ENCODE results near the gene HNRNPF.
A peak's percentile ranks its signal among the peaks of the same experiment; 100 is the strongest.

The HNRNPF gene

DNA sequence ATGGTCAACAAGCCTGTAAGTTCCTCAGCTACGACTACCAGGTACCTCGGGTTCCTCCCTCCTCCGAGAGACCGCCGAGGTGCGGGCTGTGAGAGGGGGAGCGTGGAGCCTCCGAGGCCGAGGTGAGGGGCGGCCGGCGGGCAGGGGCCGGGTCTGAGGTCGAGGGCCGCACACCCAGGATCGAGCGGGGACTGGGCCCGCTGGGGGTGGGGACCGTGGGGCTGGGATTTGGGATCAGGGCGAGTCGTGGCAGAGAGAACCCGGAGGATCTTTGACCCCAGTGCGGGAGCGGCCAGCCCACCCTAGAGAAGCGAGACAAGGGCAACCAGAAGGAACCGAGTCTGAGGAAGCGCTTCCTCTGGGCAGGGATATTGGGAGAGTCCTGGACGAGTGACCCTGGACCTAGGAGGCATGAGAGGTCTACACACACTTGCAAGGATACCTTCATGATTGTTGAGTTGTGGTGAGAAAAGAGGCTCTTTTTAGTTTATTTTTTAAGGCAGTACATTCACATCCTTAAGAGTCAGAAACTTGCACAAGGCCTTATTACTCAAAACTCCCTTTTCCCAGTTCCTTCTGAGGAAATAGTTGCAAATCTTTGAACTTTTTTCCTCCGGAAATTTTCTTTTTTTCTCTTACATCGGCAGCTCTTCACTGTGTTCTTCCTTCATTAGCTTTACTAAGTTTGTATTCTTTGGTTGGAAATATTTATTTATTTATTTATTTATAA is 28.3 kb upstream of the HNRNPF start:
- no peaks in the 10 kb centered on the region for H3K27me3 ChIP-seq (ENCODE audit: low read length)
- no peaks in the 10 kb centered on the region for H4K20me1 ChIP-seq (ENCODE audit: low read depth, low read length)
- peak overlapping the region; percentile 73; the same call in 1 of the 2 replicates for H3K27ac ChIP-seq (ENCODE audit: low read depth, low read length)
- peak overlapping the region; percentile 96 for H3K4me3 ChIP-seq (ENCODE audit: insufficient read depth, low read length, poor library complexity, severe bottlenecking)
- no peaks in the 10 kb centered on the region for H3K9me3 ChIP-seq (ENCODE audit: insufficient read depth, low read length)
- no peaks in the 10 kb centered on the region for H3K36me3 ChIP-seq (ENCODE audit: low read length)
- no peaks in the 10 kb centered on the region for H3K9me2 ChIP-seq (replicated peaks; ENCODE audit: insufficient read depth, low read length)
- peak overlapping the region; percentile 87 for H3K9ac ChIP-seq (ENCODE audit: low read length)
- H3K4me2 ChIP-seq (ENCODE audit: low read depth, low read length, poor library complexity, severe bottlenecking): peak overlapping the region; percentile 98
- TF ChIP-seq, protein P1, sequence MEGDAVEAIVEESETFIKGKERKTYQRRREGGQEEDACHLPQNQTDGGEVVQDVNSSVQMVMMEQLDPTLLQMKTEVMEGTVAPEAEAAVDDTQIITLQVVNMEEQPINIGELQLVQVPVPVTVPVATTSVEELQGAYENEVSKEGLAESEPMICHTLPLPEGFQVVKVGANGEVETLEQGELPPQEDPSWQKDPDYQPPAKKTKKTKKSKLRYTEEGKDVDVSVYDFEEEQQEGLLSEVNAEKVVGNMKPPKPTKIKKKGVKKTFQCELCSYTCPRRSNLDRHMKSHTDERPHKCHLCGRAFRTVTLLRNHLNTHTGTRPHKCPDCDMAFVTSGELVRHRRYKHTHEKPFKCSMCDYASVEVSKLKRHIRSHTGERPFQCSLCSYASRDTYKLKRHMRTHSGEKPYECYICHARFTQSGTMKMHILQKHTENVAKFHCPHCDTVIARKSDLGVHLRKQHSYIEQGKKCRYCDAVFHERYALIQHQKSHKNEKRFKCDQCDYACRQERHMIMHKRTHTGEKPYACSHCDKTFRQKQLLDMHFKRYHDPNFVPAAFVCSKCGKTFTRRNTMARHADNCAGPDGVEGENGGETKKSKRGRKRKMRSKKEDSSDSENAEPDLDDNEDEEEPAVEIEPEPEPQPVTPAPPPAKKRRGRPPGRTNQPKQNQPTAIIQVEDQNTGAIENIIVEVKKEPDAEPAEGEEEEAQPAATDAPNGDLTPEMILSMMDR (IDR thresholded peaks at IDR 0.05; ENCODE audit: insufficient read depth, low read length, poor library complexity, severe bottlenecking): no peak
- TF ChIP-seq EZH2phosphoT487 (conservative IDR thresholded peaks at IDR 0.05; ENCODE audit: low read length): no peak
- H3F3A ChIP-seq (ENCODE audit: insufficient read depth): peaks cover 3% of the 10 kb centered on the region; the same call in 1 of the 2 replicates
- peaks cover 5% of the 10 kb centered on the region; the same call in 1 of the 2 replicates for H3K79me2 ChIP-seq (ENCODE audit: insufficient read depth, low read length)
- peak overlapping the region; percentile 97 for H2AFZ ChIP-seq (ENCODE audit: low read depth, low read length, severe bottlenecking)

DNA sequence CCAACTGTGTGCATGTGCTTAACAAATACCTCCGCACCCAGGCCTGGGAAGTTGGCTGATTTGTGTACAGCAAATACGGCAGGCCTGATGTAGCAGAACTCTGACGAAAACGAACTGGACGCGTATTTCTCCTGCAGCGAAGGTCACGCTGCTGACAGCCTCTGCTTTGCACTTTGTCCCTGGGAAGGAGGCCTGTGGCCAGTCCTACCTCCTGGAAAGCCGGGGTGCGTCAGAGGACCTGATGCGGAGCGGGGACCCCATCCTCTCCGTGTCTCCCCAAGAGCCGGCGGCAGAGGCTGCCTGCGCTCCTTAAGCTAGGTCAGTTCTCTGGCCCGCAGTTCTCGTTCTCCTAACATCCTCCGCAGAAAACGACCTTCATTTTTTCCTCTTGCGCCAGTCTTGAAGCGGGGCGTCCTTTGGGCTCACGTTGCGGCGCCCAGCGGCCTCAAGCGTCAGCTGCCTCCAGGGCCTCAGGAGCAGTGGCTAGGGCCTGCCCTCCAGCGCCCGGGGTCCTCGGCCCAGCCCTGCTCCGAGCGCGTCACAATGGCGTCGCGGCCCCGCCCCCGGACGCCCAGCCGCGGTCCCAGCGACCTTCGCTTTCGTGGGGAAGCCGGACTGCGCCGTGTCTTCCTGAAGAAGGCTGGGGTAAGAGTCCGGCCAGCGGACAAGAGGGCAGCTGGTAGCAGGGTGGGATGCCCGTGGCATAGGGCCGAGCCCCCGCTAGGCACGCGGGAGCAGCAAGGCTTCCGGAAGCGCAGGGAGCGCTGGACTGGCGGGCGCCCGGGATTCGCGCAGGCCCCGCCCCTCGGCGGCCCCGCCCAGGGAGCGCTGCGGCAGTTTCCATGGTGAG is 27.5 kb upstream of the HNRNPF start, which contains the start of gene ZNF487:
Gene ZNF487 (plus strand): TSS at position 821 of the 850 bp plus-strand sequence. CDS start 38,703 bp downstream, outside the sequence.
- H2AFZ ChIP-seq (ENCODE audit: low read depth, low read length, severe bottlenecking): peak within 1 kb of the TSS; percentile 97
- peak within 1 kb of the TSS; percentile 98 for H3K4me2 ChIP-seq (ENCODE audit: low read depth, low read length, poor library complexity, severe bottlenecking)
- H3K27me3 ChIP-seq (ENCODE audit: low read length): no peaks in the 10 kb centered on the region
- H3F3A ChIP-seq (ENCODE audit: insufficient read depth): peaks cover 3% of the 10 kb centered on the region; the same call in 1 of the 2 replicates
- no peaks in the 10 kb centered on the region for H3K36me3 ChIP-seq (ENCODE audit: low read length)
- no peaks in the 10 kb centered on the region for H4K20me1 ChIP-seq (ENCODE audit: low read depth, low read length)
- H3K79me2 ChIP-seq (ENCODE audit: insufficient read depth, low read length): peaks cover 5% of the 10 kb centered on the region; the same call in 1 of the 2 replicates
- no peaks in the 10 kb centered on the region for H3K9me3 ChIP-seq (ENCODE audit: insufficient read depth, low read length)
- peak within 1 kb of the TSS; percentile 73 for H3K27ac ChIP-seq (ENCODE audit: low read depth, low read length)
- H3K9me2 ChIP-seq (replicated peaks; ENCODE audit: insufficient read depth, low read length): no peaks in the 10 kb centered on the region
- H3K4me3 ChIP-seq (ENCODE audit: insufficient read depth, low read length, poor library complexity, severe bottlenecking): peak within 1 kb of the TSS; percentile 96
- H3K9ac ChIP-seq (ENCODE audit: low read length): peak within 1 kb of the TSS; percentile 87
- no peak for TF ChIP-seq EZH2phosphoT487 (conservative IDR thresholded peaks at IDR 0.05; ENCODE audit: low read length)
- TF ChIP-seq, protein P1 (IDR thresholded peaks at IDR 0.05; ENCODE audit: insufficient read depth, low read length, poor library complexity, severe bottlenecking): peak; percentile 20

DNA sequence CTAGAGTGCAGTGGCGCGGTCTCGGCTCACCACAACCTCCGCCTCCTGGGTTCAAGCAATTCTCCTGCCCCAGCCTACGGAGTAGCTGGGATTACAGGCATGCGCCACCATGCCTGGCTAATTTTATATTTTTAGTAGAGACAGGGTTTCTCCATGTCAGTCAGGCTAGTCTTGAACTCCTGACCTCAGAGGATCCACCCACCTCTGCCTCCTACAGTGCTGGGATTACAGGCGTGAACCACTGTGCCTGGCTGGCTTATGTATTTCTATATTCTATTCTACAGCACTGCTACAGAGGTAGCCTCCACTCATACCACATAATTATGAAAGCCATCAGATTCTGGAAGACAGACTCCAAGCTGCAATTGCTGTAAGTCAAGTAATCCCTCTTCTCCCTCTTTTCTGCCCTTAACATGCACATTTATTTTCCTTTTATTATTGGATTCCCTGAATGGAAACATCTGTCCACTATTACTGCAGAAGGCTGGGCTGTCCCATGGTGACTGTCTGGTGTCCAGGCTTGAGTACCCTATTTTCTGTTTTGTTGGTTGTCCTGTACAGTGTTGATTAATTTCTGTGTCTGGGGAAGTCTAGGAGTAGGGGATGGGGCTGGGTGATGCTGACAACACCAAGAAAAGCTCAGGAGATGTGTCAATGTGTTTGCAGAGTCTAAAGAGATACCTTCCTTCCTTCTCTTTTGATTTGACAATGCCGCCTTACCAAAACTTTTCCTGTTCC is 22.1 kb upstream of the HNRNPF start:
- Histone ChIP-seq H3K79me2 (ENCODE audit: insufficient read depth, low read length) (peaks cover 2% of the 10 kb centered on the region; the same call in 1 of the 2 replicates), H3K4me2 (ENCODE audit: low read depth, low read length, poor library complexity, severe bottlenecking) (no peak overlapping the region), H3K27ac (ENCODE audit: low read depth, low read length) (no peak overlapping the region), H3K4me3 (ENCODE audit: insufficient read depth, low read length, poor library complexity, severe bottlenecking) (no peak overlapping the region), H3K27me3 (ENCODE audit: low read length) (no peaks in the 10 kb centered on the region), H3K36me3 (ENCODE audit: low read length) (no peaks in the 10 kb centered on the region), H3K9ac (ENCODE audit: low read length) (no peak overlapping the region), H3K9me2 (replicated peaks; ENCODE audit: insufficient read depth, low read length) (no peaks in the 10 kb centered on the region), H3F3A (ENCODE audit: insufficient read depth) (peaks cover 4% of the 10 kb centered on the region; the same call in 1 of the 2 replicates), H2AFZ (ENCODE audit: low read depth, low read length, severe bottlenecking) (no peak overlapping the region), H3K9me3 (ENCODE audit: insufficient read depth, low read length) (no peaks in the 10 kb centered on the region), H4K20me1 (ENCODE audit: low read depth, low read length) (no peaks in the 10 kb centered on the region)
- TF ChIP-seq, protein P1 (IDR thresholded peaks at IDR 0.05; ENCODE audit: insufficient read depth, low read length, poor library complexity, severe bottlenecking): no peak
- TF ChIP-seq EZH2phosphoT487 (conservative IDR thresholded peaks at IDR 0.05; ENCODE audit: low read length): no peak
